ENCODE measurements around the gene NTNG2. TPM values are rescaled to one million over a fixed set of nuclear protein-coding genes. Genes with fewer than 3 reads are reported as not detected.

Gene NTNG2
- total and polyA plus RNA-seq, 2 donors (not counting 3 experiments of a cell fraction or from before 2014, with no cell fraction given), result 0.08 to 0.88 TPM

DNA sequence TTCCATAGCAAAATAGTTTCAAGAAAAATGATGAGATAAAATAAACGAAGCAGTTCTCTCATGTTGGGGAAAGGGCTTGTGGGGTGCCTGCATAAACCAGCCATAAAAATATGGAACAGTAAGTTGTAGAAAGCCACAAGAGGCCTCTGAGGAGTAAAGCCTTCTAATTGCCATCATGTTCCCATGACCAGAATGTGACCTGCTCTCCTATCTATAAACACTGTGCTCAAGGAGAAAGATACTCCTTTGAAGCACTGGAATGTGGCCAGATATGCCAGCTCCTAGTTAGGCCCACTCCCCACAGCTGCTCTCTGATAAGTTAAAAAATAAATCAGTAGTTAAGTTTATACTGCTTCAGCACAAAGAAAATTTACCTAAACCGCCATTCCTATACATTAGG, 127.1 kb downstream of the NTNG2 start:
- no peak overlapping the region for H3K4me3 ChIP-seq (replicated peaks in 1 of 3; ENCODE audit: insufficient read depth in 1 of 3, low read depth in 1 of 3, low read length in 3 of 3)
- ChIA-PET CTCF (no interaction called here), POLR2A (no interaction called here)
- H2AFZ ChIP-seq (ENCODE audit: low read depth, low read length), result no peak overlapping the region
- BruUV-seq (replicated peaks), result no TSS peak
- no peak overlapping the region for H3K27ac ChIP-seq (ENCODE audit: insufficient read depth, low read depth, low read length)
- H3K27me3 ChIP-seq (ENCODE audit: control insufficient read depth in 2 of 2, insufficient read depth in 2 of 2, low read length in 2 of 2), result no peaks in the 10 kb centered on the region
- no peak for DNase-seq (ENCODE audit: low read depth, low spot score)
- TF ChIP-seq GATA2 (IDR thresholded peaks at IDR 0.05; ENCODE audit: insufficient read depth, insufficient read length, low read depth, low read length) (no peak), JUN (IDR thresholded peaks at IDR 0.05; ENCODE audit: borderline replicate concordance, insufficient read depth, insufficient read length, low read depth) (no peak), POLR2A (IDR thresholded peaks at IDR 0.05; ENCODE audit: low read depth, low read length) (no peak), FOS (IDR thresholded peaks at IDR 0.05; ENCODE audit: borderline replicate concordance, insufficient read depth, low read length) (no peak), POLR2AphosphoS5 (IDR thresholded peaks at IDR 0.05; ENCODE audit: insufficient read depth, low read depth, low read length) (no peak), MYC (IDR thresholded peaks at IDR 0.05; ENCODE audit: low read depth, low read length) (no peak), EZH2 (IDR thresholded peaks at IDR 0.05; ENCODE audit: borderline replicate concordance, low read depth, low read length, severe bottlenecking) (no peak)
- TF ChIP-seq, protein P1, sequence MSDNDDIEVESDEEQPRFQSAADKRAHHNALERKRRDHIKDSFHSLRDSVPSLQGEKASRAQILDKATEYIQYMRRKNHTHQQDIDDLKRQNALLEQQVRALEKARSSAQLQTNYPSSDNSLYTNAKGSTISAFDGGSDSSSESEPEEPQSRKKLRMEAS (IDR thresholded peaks at IDR 0.05; ENCODE audit: insufficient read depth, insufficient read length), result no peak
- TF ChIP-seq, protein P2, sequence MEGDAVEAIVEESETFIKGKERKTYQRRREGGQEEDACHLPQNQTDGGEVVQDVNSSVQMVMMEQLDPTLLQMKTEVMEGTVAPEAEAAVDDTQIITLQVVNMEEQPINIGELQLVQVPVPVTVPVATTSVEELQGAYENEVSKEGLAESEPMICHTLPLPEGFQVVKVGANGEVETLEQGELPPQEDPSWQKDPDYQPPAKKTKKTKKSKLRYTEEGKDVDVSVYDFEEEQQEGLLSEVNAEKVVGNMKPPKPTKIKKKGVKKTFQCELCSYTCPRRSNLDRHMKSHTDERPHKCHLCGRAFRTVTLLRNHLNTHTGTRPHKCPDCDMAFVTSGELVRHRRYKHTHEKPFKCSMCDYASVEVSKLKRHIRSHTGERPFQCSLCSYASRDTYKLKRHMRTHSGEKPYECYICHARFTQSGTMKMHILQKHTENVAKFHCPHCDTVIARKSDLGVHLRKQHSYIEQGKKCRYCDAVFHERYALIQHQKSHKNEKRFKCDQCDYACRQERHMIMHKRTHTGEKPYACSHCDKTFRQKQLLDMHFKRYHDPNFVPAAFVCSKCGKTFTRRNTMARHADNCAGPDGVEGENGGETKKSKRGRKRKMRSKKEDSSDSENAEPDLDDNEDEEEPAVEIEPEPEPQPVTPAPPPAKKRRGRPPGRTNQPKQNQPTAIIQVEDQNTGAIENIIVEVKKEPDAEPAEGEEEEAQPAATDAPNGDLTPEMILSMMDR (IDR thresholded peaks at IDR 0.05; ENCODE audit: extremely low read depth in 1 of 2, insufficient read depth in 1 of 2, low read depth in 1 of 2, low read length in 2 of 2), result no peak
- FAIRE-seq, result no peak
- intact Hi-C loops (cut with micrococcal nuclease) (no loop called here), dilution Hi-C loops (cut with MboI; ENCODE audit: extremely low pct_ligation_motif_present, low sequenced_read_pairs) (no loop called here)
- H3K36me3 ChIP-seq (ENCODE audit: control insufficient read depth in 2 of 2, extremely low read depth in 1 of 2, insufficient read depth in 2 of 2, low read length in 2 of 2), result peaks cover 11 to 14% of the 10 kb centered on the region in 2 experiments
- H3K4me2 ChIP-seq (ENCODE audit: insufficient read depth, low read length), result no peak overlapping the region
- no peaks in the 10 kb centered on the region for H4K20me1 ChIP-seq (replicated peaks; ENCODE audit: control insufficient read depth, extremely low read depth, insufficient read depth, low read length)
- H3K9me3 ChIP-seq (replicated peaks; ENCODE audit: control insufficient read depth, insufficient read depth, low read length), result no peaks in the 10 kb centered on the region
- H3K79me2 ChIP-seq (ENCODE audit: control insufficient read depth, insufficient read depth, low read length), result no peaks in the 10 kb centered on the region
- no peak overlapping the region for H3K9ac ChIP-seq (replicated peaks; ENCODE audit: extremely low read depth, insufficient read depth, low read length)
- no peaks in the 10 kb centered on the region for H3K4me1 ChIP-seq (ENCODE audit: control insufficient read depth, extremely low read depth, insufficient read depth, low read length)
- no peaks in the 10 kb centered on the region for H3K9me1 ChIP-seq (replicated peaks; ENCODE audit: control insufficient read depth, extremely low read depth, insufficient read depth, low read length)
